Dendritic cell treated with granulocyte-macrophage colony-stimulating factor and Interleukin-4, amounts not matched to agents 40 ng/mL and 50 ng/mL, for 4 days (primary cell): ENCODE data around the gene ARL4D.
"Not testable (repeated sequence)": the region's sequence is repeated elsewhere in the genome, so short reads cannot be mapped to it uniquely, and the experiment has no call there.

Experiments
- H3K27ac Mint-ChIP-seq: one replicate; pipeline ENCODE4 v1.8.0; 2022; ENCODE audit warnings: mild to moderate bottlenecking, mixed read lengths
- H3K27me3 Mint-ChIP-seq: one replicate; pipeline ENCODE4 v1.8.0; 2022; ENCODE audit warnings: mild to moderate bottlenecking, mixed read lengths
- H3K36me3 Mint-ChIP-seq: one replicate; pipeline ENCODE4 v1.8.0; 2022; ENCODE audit warnings: low read depth, mixed read lengths
- H3K4me1 Mint-ChIP-seq: one replicate; pipeline ENCODE4 v1.8.0; 2022; ENCODE audit warnings: low read depth, mixed read lengths
- H3K4me3 Mint-ChIP-seq: one replicate; pipeline ENCODE4 v1.8.0; 2022; ENCODE audit warnings: mild to moderate bottlenecking, moderate library complexity, mixed read lengths
- H3K9me3 Mint-ChIP-seq: one replicate; pipeline ENCODE4 v1.8.0; 2022; ENCODE audit warnings: mixed read lengths
- intact Hi-C: fragments of 100-400 bp; cut with micrococcal nuclease; formaldehyde crosslinking; loops from one replicate; pipeline ENCODE4 v1.15.0; 2022

Gene ARL4D

GRCh38 chr17:43412166-43412565, 13.4 kb downstream of the ARL4D start:
- Mint-ChIP-seq H3K36me3 (no peaks in the 10 kb centered on the region), H3K4me1 (peaks cover 37% of the 10 kb centered on the region), H3K27ac (no peak overlapping the region), H3K4me3 (no peak overlapping the region), H3K9me3 (no peaks in the 10 kb centered on the region), H3K27me3 (peaks cover 38% of the 10 kb centered on the region)
- intact Hi-C loops, result no loop called here

- Mint-ChIP-seq H3K4me1 (peaks cover 29% of the 10 kb centered on the region), H3K27ac (peak overlapping the region; percentile 56), H3K9me3 (no peaks in the 10 kb centered on the region), H3K4me3 (no peak overlapping the region), H3K36me3 (no peaks in the 10 kb centered on the region), H3K27me3 (peaks cover 35% of the 10 kb centered on the region)
- intact Hi-C loops, result no loop called here
Observed at GRCh38 chr17:43416998-43417890, 18.5 kb downstream of the ARL4D start.

GRCh38 chr17:43418441-43419374, 19.9 kb downstream of the ARL4D start:
- intact Hi-C loops, result no loop called here
- H3K4me3 Mint-ChIP-seq, result no peak overlapping the region
- H3K9me3 Mint-ChIP-seq, result no peaks in the 10 kb centered on the region
- peaks cover 43% of the 10 kb centered on the region for H3K27me3 Mint-ChIP-seq
- H3K4me1 Mint-ChIP-seq, result peaks cover 29% of the 10 kb centered on the region
- H3K36me3 Mint-ChIP-seq, result no peaks in the 10 kb centered on the region
- peak overlapping the region; percentile 21 for H3K27ac Mint-ChIP-seq

- H3K36me3 Mint-ChIP-seq, intact Hi-C loops, H3K27ac Mint-ChIP-seq, H3K4me3 Mint-ChIP-seq, H3K9me3 Mint-ChIP-seq: not testable (repeated sequence)
- Mint-ChIP-seq H3K4me1 (peaks cover 29% of the 10 kb centered on the region), H3K27me3 (peaks cover 44% of the 10 kb centered on the region)
Observed at GRCh38 chr17:43419375-43419882, 20.6 kb downstream of the ARL4D start.

- no peaks in the 10 kb centered on the region for H3K9me3 Mint-ChIP-seq
- no peak overlapping the region for H3K4me3 Mint-ChIP-seq
- H3K27ac Mint-ChIP-seq, result no peak overlapping the region
- no peaks in the 10 kb centered on the region for H3K36me3 Mint-ChIP-seq
- H3K27me3 Mint-ChIP-seq, result peaks cover 26% of the 10 kb centered on the region
- H3K4me1 Mint-ChIP-seq, result peaks cover 7% of the 10 kb centered on the region
- intact Hi-C loops, result no loop called here
Observed at GRCh38 chr17:43423777-43424455, 25.1 kb downstream of the ARL4D start.

GRCh38 chr17:43427362-43428043, 28.7 kb downstream of the ARL4D start:
- H3K9me3 Mint-ChIP-seq, result no peaks in the 10 kb centered on the region
- no peak overlapping the region for H3K4me3 Mint-ChIP-seq
- H3K36me3 Mint-ChIP-seq, result no peaks in the 10 kb centered on the region
- H3K4me1 Mint-ChIP-seq, result peaks cover 22% of the 10 kb centered on the region
- intact Hi-C loops, result no loop called here
- peaks cover 30% of the 10 kb centered on the region for H3K27me3 Mint-ChIP-seq
- no peak overlapping the region for H3K27ac Mint-ChIP-seq

- Mint-ChIP-seq H3K27me3 (peaks cover 26% of the 10 kb centered on the region), H3K4me1 (peaks cover 23% of the 10 kb centered on the region), H3K27ac (no peak overlapping the region), H3K9me3 (no peaks in the 10 kb centered on the region), H3K36me3 (no peaks in the 10 kb centered on the region), H3K4me3 (no peak overlapping the region)
- intact Hi-C loops, result no loop called here
Observed at GRCh38 chr17:43428524-43428923, 29.7 kb downstream of the ARL4D start.

GRCh38 chr17:43430936-43431713, 32.3 kb downstream of the ARL4D start:
- peaks cover 37% of the 10 kb centered on the region for H3K4me1 Mint-ChIP-seq
- intact Hi-C loops, result no loop called here
- H3K9me3 Mint-ChIP-seq, result no peaks in the 10 kb centered on the region
- no peak overlapping the region for H3K4me3 Mint-ChIP-seq
- H3K27me3 Mint-ChIP-seq, result peaks cover 30% of the 10 kb centered on the region
- no peak overlapping the region for H3K27ac Mint-ChIP-seq
- H3K36me3 Mint-ChIP-seq, result no peaks in the 10 kb centered on the region

GRCh38 chr17:43431714-43432523, 33.1 kb downstream of the ARL4D start:
- intact Hi-C loops, result no loop called here
- H3K4me3 Mint-ChIP-seq, result no peak overlapping the region
- H3K36me3 Mint-ChIP-seq, result no peaks in the 10 kb centered on the region
- peaks cover 32% of the 10 kb centered on the region for H3K27me3 Mint-ChIP-seq
- peaks cover 37% of the 10 kb centered on the region for H3K4me1 Mint-ChIP-seq
- H3K27ac Mint-ChIP-seq, result peak overlapping the region; percentile 5
- H3K9me3 Mint-ChIP-seq, result no peaks in the 10 kb centered on the region

- Mint-ChIP-seq H3K27me3 (peaks cover 32% of the 10 kb centered on the region), H3K4me1 (peaks cover 32% of the 10 kb centered on the region), H3K4me3 (no peak overlapping the region), H3K9me3 (no peaks in the 10 kb centered on the region), H3K27ac (no peak overlapping the region), H3K36me3 (no peaks in the 10 kb centered on the region)
- intact Hi-C loops, result no loop called here
Observed at GRCh38 chr17:43434902-43435319, 36.1 kb downstream of the ARL4D start.

- Mint-ChIP-seq H3K4me3 (no peak overlapping the region), H3K27ac (no peak overlapping the region), H3K27me3 (peaks cover 31% of the 10 kb centered on the region), H3K9me3 (no peaks in the 10 kb centered on the region), H3K4me1 (peaks cover 15% of the 10 kb centered on the region), H3K36me3 (no peaks in the 10 kb centered on the region)
- intact Hi-C loops, result no loop called here
Observed at GRCh38 chr17:43437756-43438155, 39.0 kb downstream of the ARL4D start.

- H3K9me3 Mint-ChIP-seq, result no peaks in the 10 kb centered on the region
- H3K4me3 Mint-ChIP-seq, result no peak overlapping the region
- intact Hi-C loops, result no loop called here
- H3K4me1 Mint-ChIP-seq, result peaks cover 14% of the 10 kb centered on the region
- peaks cover 30% of the 10 kb centered on the region for H3K27me3 Mint-ChIP-seq
- no peaks in the 10 kb centered on the region for H3K36me3 Mint-ChIP-seq
- H3K27ac Mint-ChIP-seq, result no peak overlapping the region
Observed at GRCh38 chr17:43438626-43439025, 39.8 kb downstream of the ARL4D start.
